Putamen (tissue), 1 donor: ENCODE results near the gene SLC25A48.
"Not testable (repeated sequence)": the region's sequence is repeated elsewhere in the genome, so short reads cannot be mapped to it uniquely, and the experiment has no call there.

Source experiments
- DNase-seq: peaks from one replicate; pipeline ENCODE4 v3.0.0-alpha.2; 2016; ENCODE audit warnings: low spot score

The SLC25A48 gene

DNA sequence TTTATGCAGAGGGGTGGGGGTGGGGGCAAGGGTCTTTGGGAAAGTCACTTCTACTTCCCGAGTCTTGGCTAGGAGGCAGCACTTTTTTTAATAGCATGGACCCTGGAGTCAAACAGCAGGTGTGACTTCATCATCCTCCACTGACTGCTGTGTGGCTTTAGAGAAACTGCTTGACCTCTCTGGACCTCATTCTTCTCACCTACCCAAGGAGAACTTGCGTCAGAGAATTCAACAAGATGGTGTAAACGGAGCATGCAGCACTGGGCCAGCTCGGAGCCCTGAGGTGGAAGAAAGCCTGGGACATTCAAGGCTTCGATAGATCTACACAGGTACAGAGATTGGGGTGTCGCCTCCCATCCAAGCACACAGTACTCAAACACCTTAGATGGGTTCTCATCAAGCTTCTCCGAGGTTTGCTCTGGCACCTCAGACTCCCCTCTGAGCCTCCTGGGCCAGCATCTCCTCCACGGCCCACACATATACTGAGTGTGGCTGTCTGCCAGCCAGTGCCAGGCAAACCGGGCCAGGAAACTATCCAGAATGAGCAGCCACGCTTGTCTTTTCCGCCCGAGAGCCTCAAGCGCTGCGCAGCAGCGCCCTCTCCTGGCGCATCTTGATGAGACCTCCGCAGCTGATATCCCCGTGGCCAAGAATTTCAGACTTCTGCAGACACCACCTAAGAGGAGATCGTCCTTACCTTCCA lies 4.6 kb upstream of the SLC25A48 start:
- DNase-seq, result peak; percentile 42

DNA sequence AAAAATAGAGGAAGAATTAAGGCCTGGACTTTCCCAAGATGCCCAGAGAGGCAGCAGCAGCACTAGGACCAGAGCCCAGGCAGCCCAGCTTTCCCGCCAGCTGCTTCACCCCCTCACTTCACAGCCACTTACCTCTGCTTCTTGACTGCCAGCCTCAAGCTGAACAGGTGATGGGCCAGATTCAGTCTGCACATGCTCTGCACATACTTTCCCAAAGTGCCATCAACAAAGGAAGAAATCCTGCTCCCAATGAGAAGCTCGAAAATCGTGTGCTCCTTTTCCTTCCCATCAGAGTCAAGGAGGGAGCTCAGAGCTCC lies 4.1 kb upstream of the SLC25A48 start:
- no peak for DNase-seq

DNA sequence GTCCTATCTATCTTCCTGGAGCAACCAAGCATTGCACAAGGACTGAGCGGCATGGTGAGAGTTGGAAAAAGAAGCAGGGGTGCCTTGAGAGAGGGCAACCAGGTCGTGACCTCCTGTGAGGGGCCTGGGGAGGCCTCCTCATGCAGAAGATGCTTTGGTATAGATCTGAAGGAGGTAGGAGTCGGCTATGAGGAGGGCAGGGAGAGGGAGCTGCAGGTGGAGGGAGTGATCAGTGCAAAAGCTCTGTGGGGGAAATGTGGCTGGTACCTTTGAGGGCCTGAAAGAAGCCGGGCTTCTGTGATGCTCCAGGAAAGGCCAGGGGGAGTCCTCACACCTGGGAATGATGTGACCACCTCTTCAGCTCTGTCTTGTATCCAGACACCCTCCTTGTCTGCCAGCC lies 3.6 kb upstream of the SLC25A48 start:
- no peak for DNase-seq

DNA sequence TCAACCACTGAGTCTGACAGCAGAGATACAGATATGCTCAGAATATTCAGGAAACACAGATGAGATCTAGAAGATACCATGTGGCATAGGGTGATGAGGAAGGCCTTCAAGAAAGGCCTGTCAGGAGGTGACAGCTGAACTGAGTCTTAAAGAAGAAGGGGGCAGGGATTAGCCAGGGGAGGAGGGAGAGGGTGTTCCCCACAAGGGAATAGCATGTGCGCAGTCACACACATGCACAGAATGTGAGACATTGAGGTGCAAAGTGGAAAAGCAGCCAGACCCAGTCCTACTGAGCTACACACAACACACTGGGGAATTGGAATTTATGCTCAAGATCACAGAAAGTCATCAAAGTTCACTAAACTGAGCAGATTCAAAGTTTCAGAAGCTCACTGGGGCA lies 3.0 kb upstream of the SLC25A48 start:
- DNase-seq, result no peak

DNA sequence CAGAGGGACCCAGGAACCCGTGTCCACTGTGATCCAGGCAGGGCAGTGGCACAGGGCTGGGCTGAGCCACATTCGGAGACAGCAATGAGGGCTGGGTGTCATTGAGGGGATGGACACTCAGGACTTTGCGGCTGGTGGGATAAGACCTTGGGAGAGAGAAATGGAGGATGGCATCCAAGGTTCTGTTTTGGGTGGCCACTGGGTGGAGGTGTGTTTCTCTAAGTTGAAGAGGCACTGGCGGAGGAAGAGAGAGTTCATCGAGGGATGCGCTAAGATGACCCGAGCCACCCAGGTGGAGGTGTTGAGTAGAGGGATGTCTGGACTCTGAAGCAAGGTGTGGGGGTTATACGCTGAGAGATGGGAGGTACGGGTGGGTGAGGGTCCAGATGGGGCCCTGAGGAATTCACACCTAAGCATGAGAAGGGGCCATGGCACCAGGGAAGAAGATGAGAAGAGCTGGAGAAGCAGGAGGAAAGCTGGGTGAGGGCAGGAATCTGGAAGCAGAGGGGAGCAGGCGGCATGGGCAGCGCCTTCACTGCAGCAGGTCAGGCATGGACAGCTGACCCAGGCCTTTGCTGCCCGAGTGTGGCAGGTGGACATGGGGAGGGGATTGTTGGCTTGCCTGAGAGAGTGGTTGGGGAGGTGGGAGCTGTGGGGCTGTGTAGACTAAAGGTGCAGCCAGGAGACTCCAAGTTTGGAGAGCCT lies 2.5 kb upstream of the SLC25A48 start:
- DNase-seq, result no peak

DNA sequence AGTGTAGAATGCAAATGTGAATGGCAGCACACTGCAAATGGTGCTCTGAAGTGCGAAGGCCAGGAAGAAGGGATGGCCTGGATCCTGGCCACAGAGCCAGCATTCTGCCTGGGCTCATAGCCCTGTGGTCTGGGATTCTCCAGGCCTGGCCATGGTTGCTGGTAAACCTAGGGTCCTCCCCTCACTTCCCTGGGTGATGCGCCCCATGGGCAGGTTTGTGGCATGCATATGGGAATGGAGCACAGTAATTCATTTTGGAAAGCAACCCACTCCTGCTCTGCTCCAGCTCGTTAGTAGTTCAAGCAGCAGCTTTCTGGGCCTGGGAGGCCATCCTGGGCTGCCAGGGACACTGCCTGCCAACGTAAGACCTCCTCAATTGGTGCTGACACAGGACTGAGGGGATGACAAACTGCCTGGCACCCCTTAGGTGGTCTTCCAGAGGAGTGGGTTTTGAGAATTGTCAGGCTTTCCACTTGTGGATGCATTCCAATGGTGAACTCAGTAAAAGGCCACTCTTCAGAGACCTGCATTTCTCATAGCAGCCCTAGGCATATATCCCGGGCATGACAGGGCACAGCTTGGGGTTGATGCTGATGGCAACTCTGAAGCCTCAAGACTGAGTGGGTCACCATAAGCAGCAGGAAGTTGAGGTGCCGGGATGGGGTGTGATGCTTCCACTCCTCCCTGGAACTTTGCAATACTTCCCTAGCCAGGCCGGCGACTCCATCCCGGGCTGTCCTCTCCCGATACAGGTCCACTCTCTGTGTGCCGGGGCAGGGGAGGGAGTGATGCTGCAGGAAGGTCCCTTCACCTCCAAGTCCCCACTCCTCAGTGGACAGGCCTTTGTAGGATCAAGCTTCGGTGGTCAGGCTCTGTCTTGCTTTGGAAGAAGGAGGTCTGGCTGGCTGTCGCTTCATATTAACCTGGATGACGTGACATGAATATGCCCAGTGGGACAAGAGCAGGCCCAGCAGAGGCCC lies 1.2 kb upstream of the SLC25A48 start:
- peak; percentile 12 for DNase-seq

DNA sequence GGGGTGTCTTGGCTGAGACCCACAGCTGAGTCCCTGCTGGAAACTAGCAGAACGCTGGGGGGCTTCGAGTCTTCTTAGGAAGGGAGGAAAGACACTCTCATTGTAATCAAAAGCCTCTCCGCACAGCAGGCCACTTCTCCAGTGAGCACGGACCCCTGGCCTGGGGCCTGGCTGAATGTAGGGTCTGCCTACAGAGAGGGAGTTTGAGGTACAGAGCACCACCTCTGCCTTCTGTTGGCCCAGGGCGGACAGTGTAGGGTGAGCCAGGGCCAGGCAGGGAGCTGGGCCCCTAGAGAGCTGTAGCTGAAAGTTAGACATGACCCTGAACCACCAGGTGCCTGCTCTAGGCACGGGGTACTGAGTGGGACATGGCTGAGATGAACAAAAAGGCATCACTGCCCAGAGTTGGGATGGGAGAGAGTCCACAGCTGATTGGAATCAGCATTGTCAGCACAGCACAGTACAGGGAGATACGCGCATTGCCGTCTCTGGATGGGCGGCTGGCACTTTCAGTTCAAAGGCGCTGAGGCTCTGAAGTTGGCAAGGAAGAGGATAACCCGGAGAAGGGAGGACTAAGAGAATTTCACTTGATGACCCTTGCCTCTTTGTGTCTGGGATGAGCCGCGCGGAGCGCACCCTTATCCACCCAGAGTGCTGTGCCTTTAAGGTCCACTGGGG lies 363 bp upstream of the SLC25A48 start:
- DNase-seq, result no peak

DNA sequence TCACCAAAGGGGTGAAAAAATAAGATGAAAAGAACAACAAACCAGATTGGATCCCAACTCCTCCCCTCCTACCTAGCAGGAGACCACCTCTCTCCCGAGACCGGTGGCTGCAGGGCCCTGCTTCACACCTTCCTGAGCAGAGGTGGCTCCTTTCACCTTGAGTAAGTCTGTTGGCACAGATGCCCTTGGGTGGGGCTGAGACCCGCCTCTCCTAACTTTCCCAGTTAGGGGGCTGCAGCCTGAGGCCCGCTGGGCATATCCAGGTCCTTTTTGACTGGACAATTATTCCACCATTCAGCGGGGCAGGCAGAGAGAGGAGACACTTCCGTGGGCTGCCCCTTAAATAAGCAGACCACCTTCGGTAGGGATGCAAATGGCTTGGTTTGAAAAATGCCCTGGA lies 1.3 kb downstream of the SLC25A48 start:
- no peak for DNase-seq

DNA sequence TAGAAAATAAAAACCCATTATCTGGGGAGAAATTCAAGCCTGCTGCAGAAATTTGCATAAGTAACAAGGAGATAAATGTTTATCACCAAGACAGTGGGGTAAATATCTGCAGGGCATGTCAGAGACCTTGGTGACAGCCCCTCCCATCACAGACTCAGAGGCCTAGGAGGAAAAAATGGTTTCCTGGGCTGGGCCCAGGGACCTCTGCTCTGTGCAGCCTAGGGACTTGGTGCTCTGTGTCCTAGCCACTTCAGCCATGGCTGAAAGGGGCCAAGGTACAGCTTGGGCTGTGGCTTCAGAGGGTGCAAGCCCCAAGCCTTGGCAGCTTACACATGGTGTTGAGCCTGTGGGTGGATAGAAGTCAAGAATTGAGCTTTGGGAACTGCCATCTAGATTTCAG lies 3.9 kb downstream of the SLC25A48 start:
- not testable (repeated sequence) for DNase-seq

DNA sequence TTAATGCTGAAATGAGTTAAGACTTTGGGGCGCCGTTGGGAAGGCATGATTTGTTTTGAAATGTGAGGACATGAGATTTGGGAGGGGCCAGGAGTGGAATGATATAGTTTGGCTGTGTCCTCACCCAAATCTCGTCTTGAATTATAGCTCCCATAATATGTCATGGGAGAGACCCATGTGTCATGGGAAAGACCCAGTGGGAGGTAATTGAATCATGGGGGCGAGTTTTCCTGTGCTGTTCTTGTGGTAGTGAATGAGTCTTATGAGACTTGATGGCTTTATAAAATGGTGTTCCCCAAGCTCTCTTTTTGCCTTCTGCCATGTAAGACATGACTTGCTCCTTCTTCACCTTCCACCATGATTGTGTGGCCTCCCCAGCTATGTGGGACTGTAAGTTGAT lies 5.1 kb downstream of the SLC25A48 start:
- DNase-seq, result no peak

DNA sequence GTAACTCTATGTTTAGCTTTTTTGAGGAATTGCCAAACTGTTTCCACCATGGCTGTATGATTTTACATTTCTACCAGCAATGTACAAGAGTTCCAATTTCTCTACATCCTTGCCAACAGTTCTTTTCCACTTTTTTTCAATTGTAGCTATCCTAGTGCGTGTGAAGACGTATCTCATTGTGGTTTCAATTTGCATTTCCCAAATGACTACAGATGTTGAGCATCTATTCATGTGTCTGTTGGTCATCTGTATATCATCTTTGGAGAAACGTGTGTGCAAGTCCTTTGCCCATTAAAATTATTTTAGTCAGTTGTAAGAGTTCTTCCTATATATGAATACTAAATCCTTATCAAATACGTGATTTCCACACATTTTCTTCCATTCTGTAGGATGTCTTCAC lies 6.5 kb downstream of the SLC25A48 start:
- DNase-seq, result no peak

DNA sequence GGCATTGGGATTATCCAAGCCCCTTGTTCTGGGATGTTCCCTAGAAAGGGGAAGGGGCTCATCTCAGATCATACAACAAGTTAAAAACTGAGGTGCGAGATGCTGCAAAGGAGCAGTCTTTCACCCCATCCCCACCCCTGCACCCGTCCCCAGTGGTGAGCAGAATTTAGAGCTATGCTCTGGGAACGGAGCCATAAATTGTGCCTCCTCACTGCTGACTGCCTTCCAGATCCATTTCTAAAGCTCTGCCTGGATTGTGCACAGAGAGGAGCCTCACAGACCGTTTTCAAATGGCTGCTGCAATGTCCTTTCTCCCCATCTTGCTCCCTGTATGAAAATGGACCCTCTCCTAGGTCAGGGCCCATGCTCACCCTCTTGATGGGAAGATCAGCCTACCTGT lies 8.3 kb downstream of the SLC25A48 start:
- peak; percentile 39 for DNase-seq

DNA sequence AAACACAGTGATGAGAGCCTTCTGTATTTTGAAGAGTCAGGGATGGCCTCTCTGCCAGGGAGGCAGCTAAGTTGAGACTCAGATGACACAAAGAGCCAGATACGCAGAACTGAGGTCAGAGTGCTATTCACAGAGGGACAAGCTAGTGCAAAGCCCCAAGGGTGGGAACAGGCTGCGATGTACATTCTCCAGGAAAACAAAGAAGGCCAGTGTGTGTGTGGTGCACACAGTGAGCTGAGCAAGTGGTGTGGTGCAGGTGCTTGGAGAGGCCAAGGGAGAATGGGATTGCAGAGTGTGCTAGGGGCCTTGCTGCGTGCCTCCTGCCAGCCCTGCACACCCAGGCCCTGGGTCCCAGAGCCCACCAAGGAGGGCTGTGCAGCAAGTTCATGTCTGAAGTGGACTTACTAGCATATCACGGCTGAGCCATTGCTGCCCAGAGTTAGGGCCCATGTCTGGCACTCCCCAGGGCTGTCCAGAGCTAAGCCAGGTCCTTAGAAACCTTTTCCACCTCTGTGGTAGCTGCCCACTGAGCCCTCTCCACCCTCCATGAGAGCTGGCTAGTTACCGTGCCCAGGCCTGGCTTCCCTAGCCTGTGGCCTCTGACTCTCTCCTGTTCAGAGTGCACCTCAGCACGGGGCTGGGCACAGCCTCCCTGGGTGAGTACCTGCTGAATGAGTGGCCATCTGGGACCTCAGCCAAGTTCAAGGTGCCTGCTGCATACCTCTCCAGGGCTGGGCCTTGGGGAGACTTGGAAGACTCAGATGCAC lies 9.3 kb downstream of the SLC25A48 start:
- peak; percentile 59 for DNase-seq

DNA sequence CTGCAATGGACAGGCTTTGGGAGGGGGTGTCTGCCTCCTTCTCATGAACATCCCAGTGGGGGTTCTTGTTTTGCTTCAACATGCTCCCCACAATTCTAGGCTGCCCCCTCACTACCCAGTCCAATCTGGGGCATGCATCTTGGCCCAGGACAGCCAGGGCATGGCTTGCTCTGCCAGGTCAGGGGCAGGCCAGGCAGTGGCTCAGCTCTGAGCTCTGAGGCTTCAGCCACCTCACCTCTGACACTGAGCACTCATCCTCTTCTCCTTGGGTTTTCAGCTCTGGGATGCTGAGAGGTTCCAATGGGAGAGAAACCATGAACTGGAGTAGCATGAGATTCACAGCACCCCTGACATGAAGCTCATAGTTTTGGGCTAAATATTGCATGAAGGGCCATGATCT lies 11.8 kb downstream of the SLC25A48 start:
- DNase-seq, result no peak

DNA sequence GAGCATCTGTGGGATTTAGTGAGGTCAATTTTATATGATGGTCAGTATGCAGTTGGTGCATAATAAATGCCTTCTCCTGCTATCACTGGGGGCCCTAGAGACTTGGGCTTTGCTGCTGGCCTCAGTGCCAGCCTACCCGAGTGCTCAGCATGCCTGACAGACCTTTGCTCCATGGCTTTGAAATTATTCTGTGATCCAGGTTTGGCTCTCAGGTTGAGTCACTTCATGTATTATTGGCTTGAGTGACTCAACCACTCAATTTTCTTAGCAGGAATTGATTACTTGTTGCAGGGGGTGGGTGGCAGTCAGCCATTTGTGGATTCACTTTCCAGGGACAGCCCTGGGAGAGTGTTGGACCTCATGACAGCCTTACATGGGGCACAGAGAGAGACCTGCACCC lies 13.5 kb downstream of the SLC25A48 start:
- DNase-seq, result no peak

DNA sequence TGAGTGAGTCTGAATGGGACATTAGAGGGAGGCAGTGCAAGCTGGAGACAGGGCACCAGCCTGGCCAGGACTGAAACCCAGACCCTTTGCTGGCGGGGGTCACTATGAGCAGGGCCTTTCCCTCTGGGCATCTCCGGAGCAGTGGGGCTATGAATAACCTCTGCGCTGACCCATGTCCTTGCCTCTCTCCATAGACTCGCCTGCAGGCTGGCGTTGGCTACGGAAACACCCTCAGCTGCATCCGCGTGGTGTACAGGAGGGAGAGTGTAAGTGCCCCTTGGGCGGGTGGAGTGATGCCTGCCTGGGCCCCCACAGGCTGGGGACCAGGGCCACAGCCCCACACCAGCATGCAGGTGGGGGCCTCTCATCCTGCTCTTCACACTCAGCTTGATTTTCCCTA lies 15.8 kb downstream of the SLC25A48 start:
- no peak for DNase-seq

DNA sequence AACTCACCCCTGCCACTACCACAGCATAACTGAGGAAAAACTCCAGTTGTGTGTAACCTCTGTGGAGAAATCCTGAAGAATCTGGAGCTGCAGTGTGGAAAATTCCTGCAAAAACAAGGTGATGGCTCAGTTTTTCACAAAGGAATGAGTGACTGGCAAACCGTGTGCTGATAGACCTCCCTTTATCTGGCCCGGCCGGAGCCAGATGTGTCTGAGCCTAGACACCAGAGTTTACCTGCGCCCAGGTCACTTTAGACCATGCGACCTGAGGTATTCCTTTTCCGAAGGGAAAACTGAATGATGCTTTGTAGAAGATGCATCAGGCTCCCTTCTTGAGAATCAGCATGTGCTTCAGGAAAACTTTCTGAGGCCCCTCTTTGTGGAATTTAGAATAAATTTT lies 16.2 kb downstream of the SLC25A48 start:
- no peak for DNase-seq

DNA sequence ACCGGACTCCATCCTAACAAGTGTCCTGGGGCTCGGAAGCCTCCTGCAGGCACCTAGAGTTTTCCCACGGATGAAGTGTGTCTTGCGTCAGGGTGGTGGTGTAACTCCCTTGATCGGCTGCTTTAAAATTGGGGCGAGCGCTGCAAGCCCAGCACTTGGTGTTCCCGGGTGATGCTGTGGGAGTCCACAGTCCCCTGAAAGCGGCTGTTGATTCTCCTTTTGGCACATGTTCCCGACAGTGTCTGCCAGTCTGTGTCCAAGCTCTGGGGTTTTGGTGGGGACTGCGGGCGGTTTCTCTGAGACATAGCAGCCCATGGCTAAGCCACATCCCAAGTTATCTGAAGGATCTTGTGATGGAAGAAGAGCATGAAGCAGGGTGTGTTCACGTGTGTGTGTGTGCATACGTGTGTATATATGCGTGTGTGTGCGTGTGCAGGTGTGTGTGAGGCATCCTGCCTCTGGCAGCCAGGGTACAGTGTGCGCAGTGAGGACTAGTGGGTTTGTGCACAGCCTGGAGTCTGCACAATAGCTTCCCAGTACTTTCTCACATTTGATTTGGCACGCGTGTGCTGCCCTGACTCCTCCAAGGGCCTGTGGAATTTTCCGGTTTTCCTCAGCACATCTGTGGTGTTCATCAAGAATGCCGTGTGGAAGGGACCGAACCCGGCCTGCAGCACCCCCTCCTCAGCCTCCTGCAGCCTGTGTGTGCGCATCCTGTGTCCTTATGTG lies 16.9 kb downstream of the SLC25A48 start:
- peak; percentile 25 for DNase-seq

DNA sequence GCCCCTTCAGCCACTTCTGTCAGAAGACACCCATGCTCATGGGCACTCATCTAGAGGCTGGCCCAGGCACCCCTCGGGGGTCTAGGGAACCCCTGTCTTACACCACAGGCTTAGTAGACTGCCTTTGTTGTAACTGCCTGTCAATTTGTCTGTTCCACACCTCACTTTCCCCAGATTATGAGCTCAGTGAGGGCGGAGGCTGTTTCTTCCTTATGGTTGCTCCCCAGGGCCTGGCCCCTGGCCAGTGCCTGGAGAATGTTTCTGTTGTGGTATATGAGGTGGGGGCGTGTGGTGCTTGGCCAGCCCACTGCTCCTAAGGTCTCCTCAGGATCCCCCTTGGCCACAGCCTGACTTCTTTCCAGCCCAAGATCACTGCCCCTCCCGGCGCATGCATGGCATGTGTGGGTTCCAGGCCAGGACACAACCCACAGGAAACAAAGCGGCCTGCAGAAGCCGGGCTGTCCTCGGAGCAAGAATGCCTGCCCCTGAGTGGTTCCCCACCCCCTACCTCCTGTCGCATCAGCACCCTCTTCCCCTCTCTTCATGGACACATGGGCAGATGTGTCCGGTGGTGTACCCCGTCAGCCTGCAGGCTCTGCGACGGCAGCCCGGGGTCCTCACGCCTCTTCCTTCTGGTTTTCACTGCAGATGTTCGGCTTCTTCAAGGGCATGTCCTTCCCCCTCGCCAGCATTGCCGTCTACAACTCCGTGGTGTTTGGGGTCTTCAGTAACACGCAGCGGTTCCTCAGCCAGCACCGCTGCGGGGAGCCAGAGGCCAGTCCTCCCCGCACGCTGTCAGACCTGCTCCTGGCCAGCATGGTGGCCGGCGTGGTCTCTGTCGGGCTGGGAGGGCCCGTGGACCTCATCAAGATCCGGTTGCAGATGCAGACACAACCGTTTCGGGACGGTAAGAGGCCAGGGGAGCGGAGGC lies 17.7 kb downstream of the SLC25A48 start:
- no peak for DNase-seq
